HG03432 (cell line): ENCODE measurements around the gene LRRC49.
"Not testable (repeated sequence)": the region's sequence is repeated elsewhere in the genome, so short reads cannot be mapped to it uniquely, and the experiment has no call there.

Experiments used
- ATAC-seq: cut with Tn5 transposase; IDR thresholded peaks from one replicate; pipeline ENCODE4 v1.9.1; 2021; ENCODE audit warnings: mild to moderate bottlenecking, moderate library complexity; ENCODE audit not compliant: unreplicated experiment

Gene LRRC49

DNA sequence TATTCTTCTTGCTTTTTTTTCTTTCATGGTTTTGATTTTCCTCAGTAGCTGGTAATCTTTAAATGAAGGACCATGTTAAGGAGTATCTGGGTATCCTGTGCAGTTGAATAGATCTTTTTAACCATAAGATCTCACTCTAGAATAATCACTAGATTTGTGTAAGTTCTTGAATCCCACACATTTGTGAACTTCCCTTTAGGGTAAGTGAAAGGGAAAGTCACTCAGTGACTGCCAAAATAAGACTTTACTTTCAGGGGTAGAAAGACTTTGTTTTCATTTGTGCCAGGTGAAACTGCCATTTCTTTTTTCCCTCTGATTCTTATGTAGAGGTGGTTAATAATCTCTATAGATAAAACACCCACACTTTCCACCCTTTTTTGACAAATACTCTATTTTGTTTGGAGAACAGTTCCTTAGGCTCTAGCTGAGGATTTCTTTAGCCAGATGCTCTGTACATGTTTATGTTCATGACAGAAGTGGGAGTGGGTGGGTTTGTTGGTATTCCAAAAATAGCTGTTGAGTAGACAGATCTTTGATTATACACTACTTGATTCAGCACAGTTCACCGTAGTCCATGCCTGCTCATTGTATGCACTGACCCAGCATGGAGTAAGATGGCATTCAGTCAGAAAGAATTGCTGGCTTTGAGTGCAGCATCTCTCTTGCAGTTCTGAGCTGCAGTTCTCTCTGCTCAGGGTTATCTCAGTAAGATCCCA lies 28.5 kb downstream of the LRRC49 start:
- ATAC-seq: no peak

DNA sequence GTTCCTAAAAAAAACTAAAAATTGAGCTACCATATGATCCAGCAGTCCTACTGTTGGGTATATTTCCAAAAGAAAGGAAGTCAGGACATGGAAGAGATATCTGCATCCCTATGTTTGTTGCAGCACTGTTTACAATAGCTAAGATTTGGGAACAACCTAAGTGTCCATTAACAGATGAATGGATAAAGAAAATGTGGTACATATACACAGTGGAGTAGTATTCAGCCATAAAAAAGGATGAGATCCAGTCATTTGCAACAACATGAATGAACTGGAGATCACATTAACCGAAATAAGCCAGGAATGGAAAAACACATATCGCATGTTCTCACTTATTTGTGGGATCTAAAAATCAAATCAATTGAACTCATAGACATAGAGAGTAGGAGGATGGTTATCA lies 29.5 kb downstream of the LRRC49 start:
- ATAC-seq: no peak

- no peak for ATAC-seq
Observed at GRCh38 chr15:70923311-70924080, 30.9 kb downstream of the LRRC49 start.

DNA sequence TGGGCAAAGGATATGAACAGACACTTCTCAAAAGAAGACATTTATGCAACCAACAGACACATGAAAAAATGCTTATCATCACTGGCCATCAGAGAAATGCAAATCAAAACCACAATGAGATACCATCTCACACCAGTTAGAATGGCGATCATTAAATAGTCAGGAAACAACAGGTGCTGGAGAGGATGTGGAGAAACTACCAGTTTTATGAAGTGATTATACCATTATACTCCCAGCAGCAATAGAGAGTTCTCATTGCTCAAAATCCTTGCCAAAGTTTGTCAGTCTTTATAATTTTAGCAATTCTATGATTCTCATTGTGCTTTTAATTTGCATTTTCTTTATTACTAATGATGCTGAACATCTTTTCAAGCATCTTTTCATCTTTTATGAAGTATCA lies 34.3 kb downstream of the LRRC49 start:
- not testable (repeated sequence) for ATAC-seq

GRCh38 chr15:70931821-70932220 lies 39.2 kb downstream of the LRRC49 start:
- no peak for ATAC-seq

- ATAC-seq: no peak
Observed at GRCh38 chr15:70932397-70932796, 39.8 kb downstream of the LRRC49 start.

GRCh38 chr15:70933411-70933810 lies 40.8 kb downstream of the LRRC49 start:
- no peak for ATAC-seq

GRCh38 chr15:70935631-70936030 lies 43.0 kb downstream of the LRRC49 start:
- ATAC-seq: no peak

- no peak for ATAC-seq
Observed at GRCh38 chr15:70936326-70936725, 43.7 kb downstream of the LRRC49 start.

GRCh38 chr15:70943285-70943684 lies 50.7 kb downstream of the LRRC49 start:
- not testable (repeated sequence) for ATAC-seq

GRCh38 chr15:70947351-70948335 lies 55.0 kb downstream of the LRRC49 start:
- no peak for ATAC-seq

- ATAC-seq: no peak
Observed at GRCh38 chr15:70950953-70951352, 58.3 kb downstream of the LRRC49 start.

GRCh38 chr15:70954171-70954570 lies 61.5 kb downstream of the LRRC49 start:
- no peak for ATAC-seq

DNA sequence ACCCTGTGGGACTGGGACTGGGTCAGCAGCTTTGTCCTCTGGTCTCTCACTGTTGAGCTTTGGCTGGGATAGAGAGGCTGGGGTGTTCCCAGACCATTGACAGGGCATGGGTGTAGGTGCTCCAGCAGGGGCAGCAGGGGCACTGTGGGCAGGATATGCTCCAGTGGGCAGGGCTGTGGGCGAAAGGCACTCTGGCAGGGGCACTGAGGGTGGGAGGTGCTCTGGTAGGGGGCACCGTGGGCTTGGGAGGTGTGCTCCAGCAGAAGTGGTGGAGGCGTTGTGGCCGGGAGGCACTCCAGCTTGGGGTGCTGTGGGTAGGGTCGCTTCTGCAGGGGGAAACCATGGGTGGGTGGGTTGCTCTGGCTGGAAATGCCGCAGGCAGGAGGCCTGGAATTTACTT lies 62.1 kb downstream of the LRRC49 start:
- ATAC-seq: no peak

- no peak for ATAC-seq
Observed at GRCh38 chr15:70955151-70955550, 62.5 kb downstream of the LRRC49 start.

GRCh38 chr15:70956201-70956995 lies 63.8 kb downstream of the LRRC49 start:
- no peak for ATAC-seq

GRCh38 chr15:70962084-70962483 lies 69.5 kb downstream of the LRRC49 start:
- no peak for ATAC-seq

GRCh38 chr15:70963199-70963598 lies 70.6 kb downstream of the LRRC49 start:
- no peak for ATAC-seq

DNA sequence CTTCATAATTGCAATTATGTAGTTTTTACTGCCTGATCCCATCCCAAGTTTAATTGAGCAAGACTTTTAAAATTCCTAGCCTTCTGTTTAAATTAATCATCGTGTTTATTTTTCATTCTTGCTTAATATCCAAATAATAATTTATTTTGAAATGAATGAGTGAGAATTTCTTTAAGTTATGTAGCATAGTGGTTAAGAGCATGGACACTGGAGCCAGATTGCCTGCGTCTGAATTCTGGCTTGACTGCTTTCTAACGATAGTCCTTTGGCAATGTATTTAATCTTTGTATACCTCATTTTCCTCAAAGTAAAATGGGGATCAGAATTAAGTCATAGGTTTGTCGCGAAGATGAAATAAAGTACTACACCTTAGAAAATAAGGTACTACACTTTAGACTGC lies 71.4 kb downstream of the LRRC49 start:
- ATAC-seq: no peak

DNA sequence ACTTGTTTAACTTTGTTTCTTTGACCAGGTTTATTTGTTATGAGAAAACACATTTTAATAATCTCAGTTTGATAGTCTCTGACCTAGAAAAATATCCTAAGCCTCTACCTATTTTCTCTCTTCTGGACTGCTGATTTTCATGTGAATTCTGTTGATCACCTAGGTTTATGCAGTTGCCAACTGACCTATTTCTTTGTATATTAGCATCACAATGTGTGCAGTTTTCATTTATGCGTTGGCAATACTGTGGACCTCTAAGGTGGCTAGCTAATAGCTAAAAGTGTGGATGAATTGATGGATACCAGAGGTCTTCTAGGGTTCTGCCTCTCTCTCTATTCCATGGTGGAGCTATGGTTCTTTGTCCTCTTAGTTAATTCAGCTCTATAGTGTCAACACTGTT lies 72.1 kb downstream of the LRRC49 start:
- no peak for ATAC-seq
